Chondrocyte (in vitro differentiated cells): ENCODE data around the gene ZNHIT6. TPM values are rescaled to one million over a fixed set of nuclear protein-coding genes. Genes with fewer than 3 reads are reported as not detected.
A peak's percentile ranks its signal among the peaks of the same experiment; 100 is the strongest.

Experiments used
- DNase-seq: peaks from one replicate; pipeline ENCODE4 v3.0.0; 2021; ENCODE audit warnings: mixed read lengths, low spot score
- H3K27ac Mint-ChIP-seq: one replicate; pipeline ENCODE4 v1.8.0; 2021; ENCODE audit warnings: mild to moderate bottlenecking, moderate library complexity, mixed read lengths; ENCODE audit not compliant: unreplicated experiment
- H3K27me3 Mint-ChIP-seq: 2 replicates; pipeline ENCODE4 v1.8.0; 2021; ENCODE audit warnings: low read depth, mixed read lengths
- H3K36me3 Mint-ChIP-seq: 2 replicates; pipeline ENCODE4 v1.8.0; 2021; ENCODE audit warnings: low read depth, mixed read lengths
- H3K4me1 Mint-ChIP-seq: 2 replicates; pipeline ENCODE4 v1.8.0; 2021; ENCODE audit warnings: low read depth, mild to moderate bottlenecking, mixed read lengths
- H3K4me3 Mint-ChIP-seq: one replicate; pipeline ENCODE4 v1.8.0; 2021; ENCODE audit warnings: mild to moderate bottlenecking, moderate library complexity, mixed read lengths; ENCODE audit not compliant: unreplicated experiment
- H3K9me3 Mint-ChIP-seq: 2 replicates; pipeline ENCODE4 v1.8.0; 2021; ENCODE audit warnings: low read depth, mixed read lengths
- long read RNA-seq: library from polyadenylated mRNA; stranded (forward); transcript quantifications from one replicate; pipeline ENCODE4 v2.0.0, GENCODE V29; 2021
- total RNA-seq: library from RNA; stranded (reverse); gene quantifications from 3 replicates; pipeline ENCODE4 v1.2.1, GENCODE V29; 2021
- TF ChIP-seq, protein P1 (sequence below): fragments of 200-600 bp; sonication (generic); IDR thresholded peaks from 2 replicates; pipeline ENCODE4 v1.5.0; 2021; ENCODE audit warnings: antibody characterized with exemption, mild to moderate bottlenecking, moderate library complexity

ZNHIT6 gene, protein sequence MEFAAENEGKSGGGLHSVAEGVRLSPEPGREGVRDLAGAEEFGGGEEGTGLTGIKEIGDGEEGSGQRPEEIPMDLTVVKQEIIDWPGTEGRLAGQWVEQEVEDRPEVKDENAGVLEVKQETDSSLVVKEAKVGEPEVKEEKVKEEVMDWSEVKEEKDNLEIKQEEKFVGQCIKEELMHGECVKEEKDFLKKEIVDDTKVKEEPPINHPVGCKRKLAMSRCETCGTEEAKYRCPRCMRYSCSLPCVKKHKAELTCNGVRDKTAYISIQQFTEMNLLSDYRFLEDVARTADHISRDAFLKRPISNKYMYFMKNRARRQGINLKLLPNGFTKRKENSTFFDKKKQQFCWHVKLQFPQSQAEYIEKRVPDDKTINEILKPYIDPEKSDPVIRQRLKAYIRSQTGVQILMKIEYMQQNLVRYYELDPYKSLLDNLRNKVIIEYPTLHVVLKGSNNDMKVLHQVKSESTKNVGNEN
- 14.3 to 21.8 TPM (median 15.0 TPM) in 3 replicates for total RNA-seq
- long read RNA-seq, transcript ZNHIT6-201 (10 exons, 2,797 nt): major isoform, 20 of 24 reads
- long read RNA-seq, partial matches to known transcripts: 1 of 24 reads
- long read RNA-seq, other reads (novel, unspliced or antisense): 3 of 24 reads

DNA sequence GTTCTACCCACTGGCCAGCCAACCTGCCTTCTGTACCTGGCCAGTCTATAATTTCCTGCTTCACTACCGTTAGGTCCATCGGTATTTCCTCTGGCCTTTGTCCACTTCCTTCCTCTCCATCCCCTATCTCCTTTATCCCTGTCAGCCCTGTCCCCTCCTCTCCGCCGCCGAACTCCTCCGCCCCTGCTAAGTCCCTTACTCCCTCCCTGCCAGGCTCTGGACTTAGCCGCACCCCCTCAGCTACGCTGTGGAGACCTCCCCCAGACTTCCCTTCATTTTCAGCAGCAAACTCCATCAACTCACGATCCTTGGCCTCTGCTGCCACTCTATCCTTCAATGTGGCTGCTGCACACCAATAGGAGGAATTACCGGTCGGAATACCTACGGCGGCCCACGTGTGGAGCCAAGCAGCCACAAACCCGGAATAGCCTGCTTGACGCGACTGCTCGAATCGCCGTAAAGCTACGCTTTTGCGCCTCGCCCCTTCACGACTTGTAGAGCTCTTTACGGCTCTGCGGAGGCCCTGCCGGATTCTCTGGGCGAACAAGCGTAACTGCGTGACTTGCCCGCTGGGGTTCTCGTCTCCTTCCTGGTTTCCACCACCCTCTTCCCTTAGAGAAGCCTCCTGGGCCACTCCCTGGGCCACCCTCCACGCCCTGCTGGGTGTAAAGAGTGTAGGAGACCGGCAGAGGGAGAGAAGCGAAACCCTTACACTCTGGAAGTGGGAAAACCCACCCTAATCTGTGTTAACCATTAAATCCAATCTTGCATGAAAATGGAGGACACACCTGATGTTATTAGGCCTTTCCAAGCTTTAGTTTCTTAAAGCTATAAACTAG lies at the start of gene ZNHIT6:
Gene ZNHIT6, minus strand, starts transcription at position 444 of the 839 bp plus-strand sequence. Its CDS starts 149 bp downstream, at position 295.
- Mint-ChIP-seq H3K27ac (no peak within 1 kb of the TSS), H3K27me3 (no peaks in the 10 kb centered on the region), H3K9me3 (peaks cover 4% of the 10 kb centered on the region), H3K4me3 (no peak within 1 kb of the TSS), H3K4me1 (peaks cover 17% of the 10 kb centered on the region), H3K36me3 (peaks cover 16% of the 10 kb centered on the region)
- DNase-seq: peak; percentile 96
- TF ChIP-seq, protein P1, sequence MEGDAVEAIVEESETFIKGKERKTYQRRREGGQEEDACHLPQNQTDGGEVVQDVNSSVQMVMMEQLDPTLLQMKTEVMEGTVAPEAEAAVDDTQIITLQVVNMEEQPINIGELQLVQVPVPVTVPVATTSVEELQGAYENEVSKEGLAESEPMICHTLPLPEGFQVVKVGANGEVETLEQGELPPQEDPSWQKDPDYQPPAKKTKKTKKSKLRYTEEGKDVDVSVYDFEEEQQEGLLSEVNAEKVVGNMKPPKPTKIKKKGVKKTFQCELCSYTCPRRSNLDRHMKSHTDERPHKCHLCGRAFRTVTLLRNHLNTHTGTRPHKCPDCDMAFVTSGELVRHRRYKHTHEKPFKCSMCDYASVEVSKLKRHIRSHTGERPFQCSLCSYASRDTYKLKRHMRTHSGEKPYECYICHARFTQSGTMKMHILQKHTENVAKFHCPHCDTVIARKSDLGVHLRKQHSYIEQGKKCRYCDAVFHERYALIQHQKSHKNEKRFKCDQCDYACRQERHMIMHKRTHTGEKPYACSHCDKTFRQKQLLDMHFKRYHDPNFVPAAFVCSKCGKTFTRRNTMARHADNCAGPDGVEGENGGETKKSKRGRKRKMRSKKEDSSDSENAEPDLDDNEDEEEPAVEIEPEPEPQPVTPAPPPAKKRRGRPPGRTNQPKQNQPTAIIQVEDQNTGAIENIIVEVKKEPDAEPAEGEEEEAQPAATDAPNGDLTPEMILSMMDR: peak; percentile 73

DNA sequence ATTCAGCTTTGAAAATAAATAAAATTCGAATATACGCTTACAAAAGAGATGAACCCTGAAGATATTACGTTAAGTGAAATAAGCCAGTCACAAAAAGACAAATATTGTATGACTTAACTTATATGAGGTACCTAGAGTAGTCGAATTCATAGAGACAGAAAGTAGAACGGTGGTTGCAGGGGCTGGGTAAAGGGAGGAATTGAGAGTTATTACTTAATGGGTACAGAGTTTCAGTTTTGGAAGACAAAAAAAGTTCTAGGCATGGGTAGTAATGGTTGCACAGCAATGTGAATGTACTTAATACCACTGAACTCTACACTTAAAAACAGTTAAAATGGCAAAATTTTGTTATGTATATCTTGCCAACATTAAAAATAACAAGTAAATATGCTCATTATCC lies 48.6 kb upstream of the ZNHIT6 start:
- H3K27ac Mint-ChIP-seq: no peak overlapping the region

DNA sequence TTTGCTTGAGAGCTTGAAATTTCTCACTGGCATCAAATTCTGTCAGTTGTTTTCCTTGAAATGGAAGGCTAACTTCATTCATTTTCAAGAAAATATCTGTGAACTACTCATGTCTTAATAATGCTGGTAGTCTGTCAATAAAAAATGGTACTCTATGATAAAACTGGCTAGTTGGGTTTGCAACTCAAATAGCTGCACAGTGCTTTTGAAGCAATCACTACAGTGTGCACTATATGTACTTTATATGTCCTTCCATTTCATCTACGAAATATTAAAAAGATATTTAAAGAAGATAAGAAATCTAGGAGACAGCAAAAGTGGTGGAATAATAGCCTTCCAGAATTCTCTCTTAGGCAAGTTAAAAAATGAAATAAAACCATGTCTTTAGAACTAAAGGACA lies 39.9 kb upstream of the ZNHIT6 start:
- Mint-ChIP-seq H3K9me3 (no peaks in the 10 kb centered on the region), H3K36me3 (peaks cover 3% of the 10 kb centered on the region), H3K27ac (no peak overlapping the region), H3K4me3 (no peak overlapping the region), H3K4me1 (no peaks in the 10 kb centered on the region), H3K27me3 (peaks cover 3% of the 10 kb centered on the region)
- TF ChIP-seq, protein P1: no peak
- DNase-seq: no peak

More for the DNA sequence above, 48.6 kb upstream of the ZNHIT6 start:
- Mint-ChIP-seq H3K4me1 (no peaks in the 10 kb centered on the region), H3K27me3 (peaks cover 2% of the 10 kb centered on the region), H3K9me3 (peaks cover 18% of the 10 kb centered on the region), H3K36me3 (peaks cover 4% of the 10 kb centered on the region), H3K4me3 (no peak overlapping the region)
- no peak for DNase-seq
- TF ChIP-seq, protein P1: no peak

DNA sequence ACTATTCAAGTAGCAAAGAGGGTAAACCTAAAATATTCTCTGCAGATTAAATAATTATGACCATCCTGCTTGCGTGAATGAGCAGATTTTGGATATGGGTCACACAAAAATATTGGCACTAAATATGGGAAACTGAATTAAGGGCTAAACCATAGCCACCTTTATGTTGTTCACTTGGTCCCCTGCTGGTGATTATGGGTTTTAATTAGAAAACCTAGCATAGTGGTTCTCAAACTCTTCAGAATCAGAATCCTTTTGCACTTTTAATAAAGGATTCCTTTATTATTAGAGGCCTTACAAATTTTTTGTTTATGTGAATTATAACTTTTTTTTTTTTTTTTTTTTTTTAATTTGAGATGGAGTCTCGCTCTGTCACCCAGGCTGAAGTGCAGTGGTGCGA lies 38.5 kb upstream of the ZNHIT6 start:
- Mint-ChIP-seq H3K27ac (no peak overlapping the region), H3K9me3 (no peaks in the 10 kb centered on the region)

More for the DNA sequence above, 38.5 kb upstream of the ZNHIT6 start:
- TF ChIP-seq, protein P1: peak; percentile 20
- Mint-ChIP-seq H3K4me3 (no peak overlapping the region), H3K27me3 (peaks cover 6% of the 10 kb centered on the region), H3K36me3 (peaks cover 3% of the 10 kb centered on the region), H3K4me1 (no peaks in the 10 kb centered on the region)
- DNase-seq: no peak
